Activated CD4-positive, alpha-beta T cell treated with anti-CD3 and anti-CD28 coated beads for 48 hours (primary cell): ENCODE measurements around the gene ATG5.

Source experiments
- DNase-seq: peaks from one replicate; pipeline ENCODE4 v3.0.0-alpha.2; 2020

The ATG5 gene

DNA sequence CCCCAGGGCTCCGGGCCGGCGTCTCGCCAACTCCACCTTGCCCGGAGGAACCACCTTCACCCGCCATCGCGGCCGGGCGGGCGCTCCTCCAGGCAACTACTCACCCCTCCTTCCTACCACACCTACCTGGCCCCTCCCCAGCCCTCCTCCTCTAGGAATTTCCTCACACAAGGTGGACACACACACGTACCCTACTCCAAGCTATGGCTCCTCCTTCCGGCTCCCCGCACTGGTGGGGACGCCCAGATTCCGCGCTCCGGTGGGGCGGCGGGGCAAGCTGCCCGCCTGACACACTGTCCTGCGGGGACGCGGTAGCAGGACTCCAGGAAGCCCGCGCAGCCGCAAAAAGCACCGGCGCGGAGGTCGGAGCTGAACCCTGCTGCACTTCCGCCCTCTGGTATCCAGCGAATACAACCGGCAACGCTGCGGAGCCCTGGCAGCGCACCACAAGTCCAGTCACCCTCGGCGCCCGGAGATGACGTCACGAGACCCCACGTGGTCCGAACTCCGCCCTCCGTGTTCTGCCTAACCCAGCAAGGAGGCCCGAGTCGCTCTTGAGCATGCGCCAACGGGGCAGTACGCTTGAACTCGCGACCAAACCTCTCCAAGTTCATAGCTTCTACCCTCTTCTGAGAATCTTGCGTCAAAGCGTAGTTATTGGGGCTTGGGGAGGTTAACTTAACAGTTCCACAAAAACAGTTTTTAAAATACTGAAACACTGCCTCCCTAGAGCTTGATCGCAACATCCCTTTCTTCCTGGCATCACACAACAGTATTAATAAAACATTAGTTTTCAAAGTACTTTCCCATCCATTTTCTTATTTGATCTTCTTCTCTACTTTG is at the start of gene ATG5:
Gene ATG5 (minus strand): TSS at position 425 of the 843 bp plus-strand sequence. CDS start 9,552 bp downstream, outside the sequence.
- DNase-seq: peak; percentile 100

DNA sequence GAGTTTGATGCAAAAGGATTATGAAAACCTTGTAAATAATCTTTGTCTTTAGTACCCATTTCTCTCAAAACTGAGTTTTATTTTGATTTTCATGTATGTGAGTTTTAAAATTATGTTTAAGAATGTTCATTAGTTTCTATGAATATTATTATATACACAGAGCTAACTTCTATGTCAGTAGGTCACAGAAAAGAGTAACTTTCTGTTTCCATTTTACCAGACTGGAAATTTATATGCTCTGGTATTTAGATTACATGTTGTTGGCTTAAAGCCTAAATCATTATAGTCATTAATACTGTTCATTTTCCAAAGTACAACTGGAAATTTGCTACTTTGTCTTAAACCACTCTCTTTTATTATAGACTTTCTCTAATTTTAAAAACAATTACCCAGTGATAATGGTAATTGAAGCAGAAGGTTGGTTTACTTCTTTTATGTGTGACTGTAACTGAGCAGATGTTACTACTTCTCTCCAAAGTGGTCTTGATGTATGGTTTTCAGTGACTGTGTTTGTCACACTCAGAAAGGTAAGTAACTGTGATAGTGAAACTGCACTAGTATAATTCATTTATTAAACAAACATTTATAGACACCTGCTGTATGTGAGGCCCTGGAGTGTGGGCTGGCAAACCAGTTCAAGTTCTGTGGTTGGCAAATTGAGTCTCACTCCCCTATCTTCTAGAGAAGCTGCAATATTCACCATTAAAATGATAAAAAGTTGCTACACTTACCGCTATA is 48.1 kb upstream of the ATG5 start:
- peak; percentile 22 for DNase-seq

DNA sequence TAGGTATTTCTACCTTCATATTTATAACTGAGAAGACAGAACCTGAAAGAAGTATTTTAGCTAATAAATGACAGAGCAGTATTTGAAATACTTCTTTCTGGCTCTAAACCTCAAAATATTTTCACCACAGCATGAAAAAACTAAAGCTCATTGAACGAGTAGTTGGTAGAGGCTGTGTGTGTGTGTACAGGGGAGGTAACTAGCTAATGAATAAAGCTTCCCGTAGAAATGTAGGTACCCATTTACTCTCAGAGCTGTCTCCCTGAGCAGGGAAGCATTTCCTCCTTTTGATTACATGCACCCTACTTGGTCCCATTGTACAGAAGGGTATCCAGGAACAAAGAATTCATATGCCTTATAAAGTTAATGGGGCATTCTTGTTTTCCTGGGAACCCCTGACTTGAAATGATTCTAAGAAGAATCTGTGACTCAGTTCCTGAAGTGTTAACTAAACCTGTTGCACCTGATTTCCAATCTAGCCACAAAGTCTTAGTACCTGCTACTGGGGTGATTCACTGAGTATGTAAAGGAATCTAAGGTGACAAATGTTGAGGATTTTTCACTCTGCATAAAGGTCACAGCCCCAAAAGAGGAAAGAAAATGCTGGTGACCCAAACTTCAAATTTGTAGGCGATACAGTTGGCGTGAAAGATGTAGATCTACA is 47.4 kb upstream of the ATG5 start:
- DNase-seq: no peak

DNA sequence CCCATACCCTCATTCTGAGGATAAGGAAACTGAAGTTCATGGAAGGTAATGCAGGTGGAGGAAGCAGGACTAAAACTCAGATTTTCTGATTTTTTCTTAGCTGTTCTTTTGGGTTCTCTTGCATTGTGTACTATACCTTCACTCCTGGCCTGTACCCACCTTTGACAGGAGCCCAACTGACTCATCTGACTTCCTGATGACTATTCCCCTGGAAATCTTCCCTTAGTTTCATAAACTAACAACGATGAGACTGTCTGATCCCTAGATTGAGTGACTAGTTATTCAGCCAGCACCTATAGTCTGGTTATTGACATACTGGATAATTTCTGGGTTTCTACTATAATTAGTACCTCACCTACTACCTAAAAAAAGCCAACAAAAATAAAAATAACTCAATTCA is 45.1 kb upstream of the ATG5 start:
- no peak for DNase-seq

DNA sequence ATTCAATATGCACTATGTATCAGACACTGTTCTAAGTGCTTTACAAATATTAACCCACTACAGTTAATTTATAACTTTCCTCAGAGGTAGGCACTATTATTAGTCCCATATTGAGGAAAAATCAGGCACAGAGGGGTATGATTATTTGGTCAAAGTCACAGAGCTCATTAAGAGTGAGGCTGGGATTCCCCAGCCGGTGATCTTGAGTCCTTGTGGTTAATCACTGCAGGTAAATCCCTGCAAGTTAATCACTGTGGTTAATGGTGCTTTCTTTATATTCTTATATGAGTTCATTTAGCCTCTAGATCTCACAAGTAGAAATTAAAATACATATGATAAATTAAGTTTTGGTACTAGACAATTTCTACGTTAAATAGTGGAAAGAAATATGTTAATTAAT is 44.2 kb upstream of the ATG5 start:
- no peak for DNase-seq

DNA sequence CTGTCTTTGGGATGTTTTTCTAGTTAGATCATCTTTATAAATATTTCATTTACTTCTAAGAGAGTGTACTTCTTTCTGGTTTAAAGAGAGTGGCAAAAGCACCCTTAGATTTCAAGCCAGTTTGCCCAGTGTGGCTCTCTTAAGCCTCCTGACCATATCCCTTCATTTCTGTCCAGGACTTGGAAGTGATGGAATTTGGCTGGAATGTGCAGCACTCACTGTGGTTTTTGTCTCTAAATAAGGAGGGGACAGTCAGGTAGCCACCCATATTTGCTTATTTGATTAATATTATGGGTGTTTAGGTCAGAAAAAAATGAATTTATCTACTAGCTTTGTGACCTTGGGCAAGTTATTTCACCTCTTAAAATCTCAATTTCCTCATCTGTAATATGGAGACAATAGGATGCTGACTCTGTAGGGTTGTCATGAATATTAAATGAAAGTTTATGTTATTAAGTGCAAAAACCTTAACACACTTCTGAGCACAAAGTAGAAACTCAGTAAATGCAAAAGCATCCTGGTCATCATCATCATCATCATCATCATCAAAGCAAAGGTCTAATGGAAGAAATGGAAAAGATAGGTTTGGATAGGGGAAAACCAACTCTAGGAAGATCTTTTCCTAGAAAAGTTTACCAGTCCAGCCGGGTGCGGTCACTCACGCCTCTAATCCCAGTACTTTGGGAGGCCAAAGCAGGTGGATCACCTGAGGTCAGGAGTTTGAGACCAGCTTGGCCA is 38.0 kb upstream of the ATG5 start:
- DNase-seq: no peak

DNA sequence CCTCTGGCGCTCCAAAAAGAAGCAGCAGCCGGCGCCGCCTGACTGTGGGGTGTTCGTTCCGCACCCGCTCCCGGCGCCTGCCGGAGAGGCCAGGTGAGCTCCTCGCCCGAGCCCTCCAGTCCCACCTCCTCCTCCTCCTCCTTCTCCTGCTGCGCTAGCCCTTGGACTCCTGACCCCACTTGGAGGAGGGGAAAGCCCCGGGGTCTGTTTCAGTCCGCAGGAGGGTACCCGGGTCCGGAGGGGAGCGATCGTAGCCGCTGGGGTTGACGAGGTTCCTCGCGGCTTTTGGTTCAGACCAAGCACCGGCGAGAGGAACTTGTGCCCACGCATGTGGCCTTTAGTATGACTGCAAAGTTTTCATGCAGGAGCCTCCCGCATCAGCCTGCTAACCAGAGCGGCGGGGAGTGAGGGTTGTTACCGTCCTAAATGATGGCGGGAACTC is 35.5 kb upstream of the ATG5 start:
- DNase-seq: peak; percentile 56

DNA sequence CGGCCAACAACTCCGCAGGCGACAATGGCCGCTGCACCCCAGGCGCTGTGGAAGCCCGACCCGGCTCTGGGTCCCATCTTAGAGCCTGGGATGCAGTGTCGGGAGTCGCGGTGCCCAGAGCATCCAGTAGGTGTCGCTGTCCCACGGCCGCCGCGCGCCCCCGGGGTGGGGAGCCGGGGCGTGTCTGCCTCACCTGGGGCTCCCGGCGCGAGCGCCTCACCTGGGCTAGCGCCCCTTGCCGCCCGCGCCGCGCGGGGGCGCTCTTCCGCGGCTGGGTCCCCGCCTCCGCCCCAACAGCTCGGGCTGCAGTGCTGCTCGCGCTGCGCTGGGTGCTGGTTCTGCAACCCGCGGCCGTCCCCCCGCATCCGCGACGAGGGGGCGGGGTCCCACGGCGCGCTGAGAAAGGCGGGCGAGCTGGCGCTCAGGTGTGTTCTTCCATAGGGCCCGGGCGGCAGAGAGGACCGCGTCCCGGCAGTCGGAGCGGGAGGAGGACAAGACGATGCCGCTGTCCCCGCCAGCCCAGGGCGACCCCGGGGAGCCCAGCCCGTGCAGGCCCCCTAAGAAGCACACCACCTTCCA is 34.9 kb upstream of the ATG5 start, which contains the start of gene CRYBG1:
Gene CRYBG1 (plus strand): TSS at position 308 of the 579 bp plus-strand sequence. CDS start 192 bp downstream, at position 500.
- DNase-seq: peak; percentile 82

DNA sequence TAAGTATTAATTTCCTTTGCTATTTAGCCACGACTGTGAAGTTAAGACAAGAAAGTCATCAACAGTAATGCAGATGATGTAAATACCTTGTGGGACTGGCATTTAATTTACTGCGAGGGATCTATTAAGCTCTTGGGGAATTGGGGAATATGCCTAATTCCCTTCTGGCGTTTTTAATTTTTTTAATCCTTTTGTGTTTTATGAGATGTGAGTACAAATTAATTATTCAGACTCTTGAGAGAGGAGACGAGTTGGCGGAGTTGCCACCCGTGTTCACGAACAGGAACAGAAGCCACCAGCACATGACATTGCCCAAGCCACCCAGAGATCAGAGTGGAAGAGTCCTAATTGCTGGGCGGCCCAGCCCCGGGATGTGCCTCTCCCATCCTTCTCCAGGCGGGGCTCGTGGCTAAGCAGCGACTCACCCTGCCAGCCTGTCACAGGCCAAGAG is 34.4 kb upstream of the ATG5 start:
- no peak for DNase-seq

DNA sequence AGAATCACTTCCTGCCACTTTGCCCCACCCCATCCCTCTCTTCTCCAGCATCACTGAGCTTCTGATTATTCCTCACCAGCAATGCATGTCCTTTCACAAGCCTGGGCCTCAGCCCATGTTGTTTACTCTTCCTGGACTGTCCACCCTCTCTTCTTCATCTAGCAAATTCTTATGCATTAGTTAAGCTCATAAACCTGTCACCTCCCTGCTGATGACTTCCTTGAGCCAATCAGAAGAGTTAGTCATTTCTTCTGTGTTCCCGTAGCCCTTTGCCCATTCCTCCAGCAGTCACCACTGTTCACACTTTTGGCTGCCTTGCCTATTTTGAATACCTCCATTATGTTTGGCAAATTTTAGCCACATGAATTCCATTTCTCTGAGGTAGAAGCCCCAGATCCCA is 30.8 kb upstream of the ATG5 start:
- no peak for DNase-seq

DNA sequence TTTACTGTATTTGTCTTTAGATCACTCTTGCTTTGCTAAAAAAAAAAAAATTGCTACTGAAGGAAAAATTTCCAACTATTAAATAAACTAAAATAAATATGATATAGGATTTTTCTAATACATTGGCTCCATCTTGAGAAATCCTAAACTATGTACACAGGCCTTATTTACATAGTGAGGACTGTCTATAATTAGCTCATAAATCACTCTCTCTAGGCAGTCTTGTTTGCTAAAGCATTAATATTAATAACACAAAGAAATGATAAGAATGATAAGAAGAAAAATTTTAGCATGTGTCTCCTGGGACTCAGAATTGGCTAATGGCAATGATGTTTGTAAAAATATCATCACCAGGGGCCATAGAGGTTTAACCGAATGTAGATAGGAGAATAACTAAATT is 21.7 kb upstream of the ATG5 start:
- DNase-seq: no peak

DNA sequence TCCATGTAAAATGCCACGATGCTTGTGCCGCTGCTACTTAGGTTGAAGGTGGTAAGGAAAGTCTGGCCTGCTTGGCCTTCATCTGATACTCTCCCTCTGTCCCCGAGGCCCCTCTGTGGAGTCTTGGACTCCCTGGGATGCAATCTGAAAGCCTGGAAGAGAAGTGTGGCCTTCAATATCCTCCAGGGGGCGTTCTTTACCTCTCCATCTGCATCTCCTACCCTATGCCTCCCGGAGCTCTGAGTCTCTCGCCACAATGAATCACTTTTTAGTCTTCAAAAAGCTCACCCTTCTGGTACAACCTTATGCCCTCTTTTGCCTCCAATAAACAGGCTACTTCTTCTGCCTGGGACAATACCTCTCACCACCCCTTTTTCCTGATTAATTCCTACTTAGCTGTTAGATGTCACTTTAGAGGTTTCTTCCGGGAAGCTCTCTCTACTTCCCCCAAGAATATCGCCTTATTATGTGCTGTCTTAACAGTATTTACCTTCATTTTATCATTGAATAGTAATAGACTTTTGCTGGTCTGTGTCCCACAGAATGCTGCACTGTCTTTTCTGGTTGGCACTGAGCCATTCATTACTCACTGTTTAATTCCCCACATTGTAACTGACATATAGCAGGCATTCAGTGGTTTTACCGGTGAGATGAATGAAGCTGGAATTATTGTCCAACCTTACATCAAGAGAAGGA is 13.9 kb upstream of the ATG5 start:
- peak; percentile 65 for DNase-seq

DNA sequence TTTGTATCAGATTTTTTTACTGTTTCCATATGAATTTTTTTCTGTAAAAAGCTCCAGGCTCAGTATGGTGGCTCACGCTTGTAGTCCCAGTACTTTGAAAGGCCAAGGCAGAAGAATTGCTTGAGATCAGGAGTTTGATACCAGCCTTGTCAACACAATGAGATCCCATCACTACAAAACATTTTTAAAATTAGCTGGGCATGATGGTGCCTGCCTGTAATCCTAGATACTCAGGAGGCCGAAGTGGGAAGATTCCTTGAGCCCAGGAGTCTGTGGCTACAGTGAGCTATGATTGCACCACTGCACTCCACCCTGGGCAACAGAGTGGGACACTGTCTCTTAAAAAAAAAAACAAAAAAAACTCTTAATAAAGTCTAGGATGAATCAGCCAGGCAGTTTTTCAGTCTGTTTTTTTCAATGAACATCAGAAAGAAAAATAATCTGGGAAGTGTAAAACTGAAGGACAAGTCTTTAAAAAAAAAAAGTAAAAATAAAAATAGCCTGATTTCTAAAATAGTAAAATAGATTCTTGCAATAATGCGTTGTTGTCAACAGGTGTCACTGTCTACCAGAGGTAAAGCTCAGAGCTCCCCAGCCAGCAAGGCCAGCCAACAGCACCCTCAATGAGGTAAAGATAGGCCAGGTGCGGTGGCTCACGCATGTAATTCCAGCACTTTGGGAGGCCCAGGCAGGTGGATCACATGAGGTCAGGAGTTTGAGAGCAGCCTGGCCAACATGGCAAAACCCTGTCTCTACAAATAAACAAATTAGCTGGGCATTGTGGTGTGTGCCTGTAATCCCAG is 9.3 kb upstream of the ATG5 start:
- DNase-seq: peak; percentile 60

DNA sequence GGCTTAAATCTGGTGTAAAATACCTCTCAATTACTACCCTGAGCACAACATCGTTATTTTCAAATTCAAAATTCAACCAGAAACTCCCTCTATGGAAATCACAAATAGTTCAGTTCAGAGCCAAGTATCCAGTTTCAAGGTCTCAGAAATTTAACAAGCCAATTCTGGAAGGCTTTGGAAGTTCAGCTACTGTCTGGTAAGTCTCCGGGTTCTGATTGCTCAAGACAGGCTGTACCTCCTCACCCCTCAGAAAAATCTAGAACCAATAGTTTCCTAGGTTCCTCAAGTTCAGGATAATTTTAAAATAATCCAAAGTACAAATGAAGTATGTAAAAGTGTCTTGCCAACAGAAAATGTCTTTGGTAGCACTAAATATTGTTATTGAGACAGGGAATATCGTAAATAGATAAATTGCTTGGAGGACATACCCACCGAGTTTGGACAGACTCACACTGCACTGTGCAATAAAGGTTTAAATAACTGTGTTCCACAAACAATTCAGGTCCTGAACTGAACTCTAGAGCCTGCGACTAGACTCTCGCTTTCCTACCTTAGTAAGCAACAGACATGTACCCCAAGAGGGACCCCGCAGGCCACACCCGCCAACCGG is 729 bp downstream of the ATG5 start:
- no peak for DNase-seq

DNA sequence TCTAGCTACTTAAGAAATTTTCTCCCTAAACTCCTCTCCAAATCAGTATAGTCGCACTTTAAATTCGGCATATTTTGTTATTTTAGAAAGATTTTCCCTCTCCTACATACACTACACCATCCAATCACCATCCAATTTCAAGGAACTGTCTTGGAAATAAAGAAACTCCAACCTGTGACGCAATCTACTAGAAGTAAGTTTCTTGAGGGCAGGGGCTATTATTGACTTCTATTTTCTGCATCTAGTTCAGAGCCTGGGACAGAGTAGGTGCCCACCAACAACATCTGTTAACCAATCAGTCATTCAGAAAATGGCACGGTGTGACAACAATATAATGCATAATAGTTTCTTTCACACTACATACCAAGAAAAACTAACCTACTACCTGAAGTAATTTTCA is 3.6 kb downstream of the ATG5 start:
- no peak for DNase-seq

DNA sequence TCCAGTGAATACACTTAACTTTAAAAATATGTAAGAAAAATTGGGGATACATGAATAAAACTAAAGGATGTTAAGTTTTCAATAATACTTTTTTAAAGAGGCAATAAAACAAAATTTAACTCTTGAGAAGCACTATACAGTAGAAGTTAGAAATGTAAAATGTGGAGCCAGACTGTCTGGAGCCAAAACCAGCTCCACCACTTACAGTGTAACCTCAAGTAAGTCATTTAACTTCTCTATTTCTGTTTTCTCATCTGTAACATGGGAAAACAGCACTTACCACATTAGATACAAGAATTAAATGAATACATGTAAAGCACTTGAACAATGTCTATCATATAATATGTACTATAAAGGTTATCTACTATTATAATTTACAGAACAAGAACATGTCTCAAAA is 6.7 kb downstream of the ATG5 start:
- DNase-seq: no peak

DNA sequence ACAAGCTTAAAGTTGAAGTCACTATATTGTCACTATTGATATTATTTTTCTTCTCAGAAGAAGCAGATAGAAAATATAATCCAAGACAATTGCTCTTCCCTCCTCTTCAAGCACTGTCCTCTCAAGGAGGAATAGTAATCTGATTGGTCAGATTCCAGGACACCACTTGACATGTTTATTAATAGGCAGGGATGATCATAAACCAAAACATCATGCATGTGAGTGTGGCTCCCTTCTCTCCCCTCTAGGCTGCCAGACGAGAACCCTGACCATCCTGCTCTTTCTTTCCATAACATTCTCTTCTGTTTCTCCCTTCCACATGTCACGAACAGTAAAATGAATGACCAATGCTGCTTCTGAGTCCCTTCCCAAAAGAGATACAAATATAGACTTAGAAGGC is 7.5 kb downstream of the ATG5 start:
- DNase-seq: no peak

DNA sequence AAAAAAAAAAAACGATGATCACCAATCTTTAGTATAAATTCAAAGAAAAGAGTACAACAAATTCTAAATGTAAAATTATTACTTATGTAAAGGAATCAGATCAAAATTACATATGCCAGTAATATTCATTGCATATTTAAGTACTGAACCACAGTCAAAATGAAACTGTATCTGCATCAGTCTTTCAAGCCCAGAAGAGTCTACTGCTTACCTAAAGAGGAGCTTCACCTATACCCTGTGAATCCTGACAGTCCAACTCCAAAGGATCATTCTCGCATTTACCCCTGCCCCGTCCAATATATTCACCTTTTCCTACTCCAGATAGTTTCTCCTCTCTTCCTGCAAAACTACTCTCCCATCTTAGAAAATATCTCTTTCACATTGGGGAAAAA is 9.2 kb downstream of the ATG5 start:
- no peak for DNase-seq

DNA sequence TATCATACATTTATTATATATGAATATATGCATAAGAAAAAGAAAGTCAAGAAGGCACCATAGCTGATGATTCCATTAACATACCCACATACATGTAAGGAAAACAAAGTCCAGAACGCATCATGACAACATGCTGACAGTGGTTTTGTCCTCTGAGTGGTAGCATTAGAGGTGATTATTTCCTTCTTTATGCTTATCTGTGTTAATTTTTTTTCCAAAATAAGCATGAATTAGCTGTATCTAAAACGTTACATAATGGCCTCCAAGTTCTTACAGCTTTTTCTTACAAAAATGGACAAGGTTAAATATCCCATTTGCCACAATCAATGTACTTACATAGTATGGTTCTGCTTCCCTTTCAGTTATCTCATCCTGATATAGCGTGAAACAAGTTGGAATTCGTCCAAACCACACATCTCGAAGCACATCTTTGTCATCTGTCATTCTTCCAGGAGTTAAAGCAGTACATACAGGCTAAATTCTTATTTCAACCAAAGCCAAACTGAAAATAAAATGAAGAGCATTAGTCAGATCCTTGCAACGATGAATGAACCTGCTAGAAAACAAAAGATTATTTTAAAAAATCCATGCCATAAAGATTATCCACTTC is 9.7 kb downstream of the ATG5 start:
- DNase-seq: no peak
